Stimulated activated CD4-positive, alpha-beta T cell treated with anti-CD3 and anti-CD28 coated beads, Interleukin-2, amount 100 ng/mL, for 4 hours (primary cell): ENCODE measurements around the gene NMRK2.
"Not testable (repeated sequence)": the region's sequence is repeated elsewhere in the genome, so short reads cannot be mapped to it uniquely, and the experiment has no call there.

ENCODE experiments used
- DNase-seq: peaks from one replicate; pipeline ENCODE4 v3.0.0-alpha.2; 2020; ENCODE audit warnings: low read depth

The NMRK2 gene

GRCh38 chr19:3932931-3933810 lies at the start of gene NMRK2:
Gene NMRK2 (plus strand): TSS chr19:3933069. CDS start chr19:3933672, 603 bp downstream.
- DNase-seq = no peak

GRCh38 chr19:3890591-3890990 lies 42.3 kb upstream of the NMRK2 start:
- DNase-seq = no peak

GRCh38 chr19:3893509-3894179 lies 39.2 kb upstream of the NMRK2 start:
- no peak for DNase-seq

- not testable (repeated sequence) for DNase-seq
Observed at GRCh38 chr19:3894959-3895358, 37.9 kb upstream of the NMRK2 start.

GRCh38 chr19:3895788-3896187 lies 37.1 kb upstream of the NMRK2 start:
- DNase-seq = no peak

GRCh38 chr19:3897936-3898335 lies 34.9 kb upstream of the NMRK2 start:
- no peak for DNase-seq

GRCh38 chr19:3898426-3898825 lies 34.4 kb upstream of the NMRK2 start:
- DNase-seq = no peak

GRCh38 chr19:3899531-3900294 lies 33.2 kb upstream of the NMRK2 start:
- DNase-seq = no peak

GRCh38 chr19:3902317-3902973 lies 30.4 kb upstream of the NMRK2 start:
- DNase-seq = no peak

GRCh38 chr19:3904233-3904632 lies 28.6 kb upstream of the NMRK2 start:
- DNase-seq = no peak

GRCh38 chr19:3907626-3908265 lies 25.1 kb upstream of the NMRK2 start:
- no peak for DNase-seq

GRCh38 chr19:3908266-3909054 lies 24.4 kb upstream of the NMRK2 start:
- DNase-seq = no peak

- DNase-seq = no peak
Observed at GRCh38 chr19:3910105-3910504, 22.8 kb upstream of the NMRK2 start.

- no peak for DNase-seq
Observed at GRCh38 chr19:3914199-3914598, 18.7 kb upstream of the NMRK2 start.

- DNase-seq = no peak
Observed at GRCh38 chr19:3916033-3916432, 16.8 kb upstream of the NMRK2 start.

GRCh38 chr19:3919793-3920192 lies 13.1 kb upstream of the NMRK2 start:
- DNase-seq = no peak

- DNase-seq = no peak
Observed at GRCh38 chr19:3923096-3923758, 9.6 kb upstream of the NMRK2 start.

GRCh38 chr19:3923912-3924311 lies 9.0 kb upstream of the NMRK2 start:
- no peak for DNase-seq

GRCh38 chr19:3931041-3931440 lies 1.8 kb upstream of the NMRK2 start:
- no peak for DNase-seq
